Heart right ventricle (tissue), 16 donors: Measurements from ENCODE around the gene TCF15. TPM values are rescaled to one million over a fixed set of nuclear protein-coding genes. Genes with fewer than 3 reads are reported as not detected.

Experiments used
- ATAC-seq, 8 donors: fragments of 200-7000 bp; cut with Tn5 transposase; one replicate each; pipeline ENCODE4 v1.9.1; 2020; ENCODE audit warnings: mild to moderate bottlenecking in 8 of 8, moderate library complexity in 8 of 8, moderate number of reproducible peaks in 1 of 8
- DNase-seq, 2 donors: peaks; one replicate each; pipeline ENCODE4 v3.0.0-alpha.2; 2020
- H3K27ac ChIP-seq, 10 donors: fragments of 200-600 bp; sonication (generic) in 2 of 10; one replicate each; pipeline versions ENCODE4 v1.5.0 to v1.8.0; 2020 to 2022; ENCODE audit warnings: mild to moderate bottlenecking in 3 of 10
- H3K27me3 ChIP-seq, 7 donors: fragments of 200-600 bp; one replicate each; pipeline ENCODE4 v1.8.0; 2021 to 2022; ENCODE audit warnings: mild to moderate bottlenecking in 2 of 7
- H3K36me3 ChIP-seq, 9 donors: fragments of 200-600 bp; sonication (generic) in 1 of 9; one replicate each; pipeline versions ENCODE4 v1.5.0 to v1.8.0; 2020 to 2022; ENCODE audit warnings: mild to moderate bottlenecking in 2 of 9
- H3K4me1 ChIP-seq, 9 donors: fragments of 200-600 bp; sonication (generic) in 1 of 9; one replicate each; pipeline versions ENCODE4 v1.5.0 to v1.8.0; 2020 to 2022; ENCODE audit warnings: mild to moderate bottlenecking in 4 of 9
- H3K4me3 ChIP-seq, 10 donors: fragments of 200-600 bp; sonication (generic) in 2 of 10; one replicate each; pipeline versions ENCODE4 v1.5.0 to v1.8.0; 2020 to 2022; ENCODE audit warnings: mild to moderate bottlenecking in 7 of 10, moderate library complexity in 2 of 10
- H3K9me3 ChIP-seq, 11 donors: fragments of 200-600 bp in 10 of 11; sonication (generic) in 2 of 11; one replicate each; pipeline versions ENCODE4 v1.5.0 to v1.8.0; 2013 to 2022; ENCODE audit warnings: mild to moderate bottlenecking in 2 of 11, control low read depth in 1 of 11, moderate library complexity in 1 of 11
- WGBS, 2 donors: extraction: QIAGEN DNeasy Blood & Tissue Kit; methylation state at CpG; one replicate each; pipeline ENCODE4 v1.1.7; 2013; ENCODE audit warnings: inconsistent platforms in 1 of 2; 5-methylcytosine and 5-hydroxymethylcytosine counted together
- intact Hi-C, 10 donors: fragments of 100-400 bp; cut with DNase I; formaldehyde crosslinking; loops; one replicate each; pipeline versions ENCODE4 v1.11.1 to v1.14.2; 2022
- polyA plus RNA-seq, 2 donors: library from polyadenylated mRNA; stranded (reverse); fragments of 200-250 nt; gene quantifications; one replicate each; pipeline ENCODE4 v1.2.3, GENCODE V29; 2013
- total RNA-seq, 10 donors: library from RNA; stranded (reverse); fragmentation: NEBNext Ultra II Directional in 3 of 10; extraction: Animal tissue kit (Norgen Biotek cat#: 25700) in 3 of 10; gene quantifications; one replicate each; pipeline versions ENCODE4 v1.2.1 to v1.2.4, GENCODE V29; 2021 to 2023
- TF ChIP-seq, protein P1 (sequence below), 9 donors: fragments of 200-600 bp; sonication (generic) in 2 of 9; IDR thresholded peaks; one replicate each; pipeline versions ENCODE4 v1.5.0 to v1.8.0; 2021 to 2022; ENCODE audit warnings: antibody characterized with exemption in 9 of 9, mild to moderate bottlenecking in 5 of 9, moderate library complexity in 1 of 9
- donor health status: Arrhythmogenic right ventricular cardiomyopathy.
- donor health status: ischemic (EF 13 %, LVEDD 7.1; RV severe dilation, severe dysfunction).
- donor health status: healthy with polysubstance abuse.
- donor health status: DM: no; HTN: yes; CAD: no.
- donor health status: DM: no; HTN: no; CAD: no.
- donor health status: ischemic (EF 25% LVEDD 6.9; RV normal size, moderate dysfunction).
- donor health status: ischemic (EF 25% LVEDD 5.7; RV mildly dilated, moderate dysfunction).
- donor health status: healthy.
- donor health status: DM: yes; HTN: yes; CAD: no.
- donor health status: Ischemic cardiomyopathy.
- donor health status: ischemic (EF 35%, LVEDD 5.7; RV mildly dilated, moderate dysfunction).
- donor health status: nonischemic (EF 11% LVEDD 7.7; RV severe dilation, severe dysfunction).
- donor health status: DM: yes; HTN: yes; CAD: no.
- donor health status: PGD.
- donor health status: ischemic (EF 29% LVEDD 5.4; RV normal size, mild dysfunction).
- donor health status: nonischemic (EF 23%, LVEDD 6.1; RV moderate dilation, normal function).

TCF15 gene
- total and polyA plus RNA-seq, 12 donors: 4.6 to 41.0 (median 8.4) TPM

- Histone ChIP-seq H3K36me3 (peaks cover 0 to 35% (median 0%) of the 10 kb centered on the region in 9 donors), H3K27me3 (peaks cover 0 to 43% (median 3%) of the 10 kb centered on the region in 7 donors), H3K4me1 (peaks cover 33 to 78% (median 52%) of the 10 kb centered on the region in 9 donors), H3K9me3 (no peaks in the 10 kb centered on the region), H3K4me3 (peak overlapping the region; percentile 56 to 77 (median 64)), H3K27ac (peak overlapping the region; percentile 76 to 94 (median 89))
- 63 to 72% methylated on average over 6 of the region's 6 CpGs for WGBS, 2 donors
- intact Hi-C loops: loop anchor here in 3 of 10 donors (5.0 kb wide), 1 partner anchor 35 kb away; no protein-coding TSS in a partner anchor
- DNase-seq (peak; percentile 46 to 54), ATAC-seq (peak in 3 of 8 donors; percentile 2 to 5 (median 5))
- TF ChIP-seq, protein P1, sequence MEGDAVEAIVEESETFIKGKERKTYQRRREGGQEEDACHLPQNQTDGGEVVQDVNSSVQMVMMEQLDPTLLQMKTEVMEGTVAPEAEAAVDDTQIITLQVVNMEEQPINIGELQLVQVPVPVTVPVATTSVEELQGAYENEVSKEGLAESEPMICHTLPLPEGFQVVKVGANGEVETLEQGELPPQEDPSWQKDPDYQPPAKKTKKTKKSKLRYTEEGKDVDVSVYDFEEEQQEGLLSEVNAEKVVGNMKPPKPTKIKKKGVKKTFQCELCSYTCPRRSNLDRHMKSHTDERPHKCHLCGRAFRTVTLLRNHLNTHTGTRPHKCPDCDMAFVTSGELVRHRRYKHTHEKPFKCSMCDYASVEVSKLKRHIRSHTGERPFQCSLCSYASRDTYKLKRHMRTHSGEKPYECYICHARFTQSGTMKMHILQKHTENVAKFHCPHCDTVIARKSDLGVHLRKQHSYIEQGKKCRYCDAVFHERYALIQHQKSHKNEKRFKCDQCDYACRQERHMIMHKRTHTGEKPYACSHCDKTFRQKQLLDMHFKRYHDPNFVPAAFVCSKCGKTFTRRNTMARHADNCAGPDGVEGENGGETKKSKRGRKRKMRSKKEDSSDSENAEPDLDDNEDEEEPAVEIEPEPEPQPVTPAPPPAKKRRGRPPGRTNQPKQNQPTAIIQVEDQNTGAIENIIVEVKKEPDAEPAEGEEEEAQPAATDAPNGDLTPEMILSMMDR (IDR thresholded peaks at IDR 0.05): no peak
These were observed 2.6 kb downstream of the TCF15 start for GRCh38 chr20:607476-607875.

DNA sequence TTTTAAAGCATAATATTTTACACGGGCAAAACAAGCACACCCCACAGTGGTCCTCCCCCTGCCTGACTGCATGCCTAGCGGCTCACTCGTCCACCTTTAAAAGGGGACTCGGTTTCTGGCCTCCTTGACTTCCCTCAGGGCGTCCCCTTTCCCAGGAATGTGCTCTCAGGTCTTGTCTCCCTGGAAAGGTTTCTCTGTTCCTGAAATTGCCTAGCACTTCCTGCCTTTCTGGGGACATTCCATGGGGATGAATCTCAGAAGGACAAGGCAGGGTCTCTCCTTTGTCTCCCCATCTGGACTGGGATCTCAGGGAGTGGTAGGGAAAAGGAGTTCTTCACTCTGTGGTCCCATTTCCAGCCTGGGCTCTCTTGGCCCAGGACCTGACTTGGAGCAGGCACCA lies 4.9 kb downstream of the TCF15 start:
- Histone ChIP-seq H3K27ac (peak overlapping the region; percentile 79 to 96 (median 90)), H3K4me1 (peaks cover 42 to 83% (median 66%) of the 10 kb centered on the region in 9 donors), H3K4me3 (peak overlapping the region in 8 of 10 donors; percentile 61 to 77 (median 66)), H3K9me3 (no peaks in the 10 kb centered on the region), H3K27me3 (peaks cover 0 to 20% (median 0%) of the 10 kb centered on the region in 7 donors), H3K36me3 (peaks cover 0 to 35% (median 0%) of the 10 kb centered on the region in 9 donors)
- intact Hi-C loops: loop anchor here in 3 of 10 donors (2.0 to 5.0 kb wide), 2 partner anchors 33 to 40 kb away; no protein-coding TSS in a partner anchor
- no peak for DNase-seq
- peak in 1 of 8 donors; percentile 5 for ATAC-seq
- WGBS, 2 donors: 60 to 63% methylated on average over 5 of the region's 5 CpGs
- TF ChIP-seq, protein P1 (IDR thresholded peaks at IDR 0.05): no peak

- TF ChIP-seq, protein P1 (IDR thresholded peaks at IDR 0.05): no peak
- Histone ChIP-seq H3K27me3 (peaks cover 0 to 3% (median 0%) of the 10 kb centered on the region in 7 donors), H3K9me3 (no peaks in the 10 kb centered on the region), H3K27ac (peak overlapping the region; percentile 79 to 96 (median 90)), H3K36me3 (peaks cover 0 to 26% (median 0%) of the 10 kb centered on the region in 9 donors), H3K4me3 (peak overlapping the region in 2 of 10 donors; percentile 20 to 26), H3K4me1 (peaks cover 42 to 98% (median 67%) of the 10 kb centered on the region in 9 donors)
- peak in 6 of 8 donors; percentile 26 to 41 (median 29) for ATAC-seq
- intact Hi-C loops: loop anchor here in 3 of 10 donors (2.0 to 5.0 kb wide), 4 partner anchors 30 to 42 kb away; no protein-coding TSS in a partner anchor
- peak in 1 of 2 donors; percentile 42 for DNase-seq
- WGBS, 2 donors: 30 to 43% methylated on average over 8 of the region's 8 CpGs
These were observed 6.9 kb downstream of the TCF15 start for GRCh38 chr20:603116-603640.

DNA sequence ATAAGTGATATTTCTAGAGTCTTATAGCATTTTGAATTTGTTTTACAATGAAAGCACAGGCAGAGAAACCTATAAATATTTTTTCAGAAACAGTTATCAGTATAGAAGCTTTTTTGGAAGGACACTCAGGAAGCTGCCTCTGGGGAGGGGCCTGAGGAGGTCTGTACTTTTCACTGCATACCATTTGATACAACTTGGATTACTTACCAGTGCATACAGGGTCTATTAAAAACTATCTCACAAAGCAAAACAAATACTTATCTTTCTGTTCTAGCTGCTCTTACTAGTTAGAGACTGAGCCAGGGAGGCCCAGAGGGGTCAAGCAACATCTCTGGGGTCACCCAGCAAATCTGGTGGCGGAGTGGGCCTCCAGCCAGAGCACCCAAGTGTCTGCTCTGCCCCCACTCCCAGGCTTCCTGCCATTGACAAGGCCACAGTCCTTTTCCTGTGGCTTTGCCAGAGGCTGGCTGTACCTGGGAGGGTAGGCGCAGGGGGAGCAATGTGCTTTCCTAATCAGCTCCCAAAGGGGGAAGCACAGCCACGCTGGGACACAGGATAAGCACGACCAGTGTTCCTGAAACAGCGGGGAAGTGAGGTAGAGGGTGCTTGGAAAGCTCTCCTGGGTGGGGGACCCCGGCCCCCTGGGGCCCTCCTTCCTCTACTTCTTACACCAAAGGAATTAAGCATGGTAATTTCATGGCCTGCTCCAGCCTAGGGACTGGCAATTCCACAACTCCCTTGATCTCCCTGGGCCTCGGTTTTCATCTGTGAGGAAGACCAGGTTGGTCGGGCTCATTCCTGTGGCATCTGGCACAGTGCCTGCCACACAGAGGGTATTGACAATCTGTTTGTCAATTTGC lies 7.8 kb downstream of the TCF15 start:
- peak overlapping the region in 2 of 10 donors; percentile 20 to 26 for H3K4me3 ChIP-seq
- H3K36me3 ChIP-seq: peaks cover 0 to 26% (median 0%) of the 10 kb centered on the region in 9 donors
- intact Hi-C loops: loop anchor here in 3 of 10 donors (2.0 to 5.0 kb wide), 4 partner anchors 30 to 42 kb away; no protein-coding TSS in a partner anchor
- TF ChIP-seq, protein P1 (IDR thresholded peaks at IDR 0.05): peak in 1 of 9 donors; percentile 24
- H3K4me1 ChIP-seq: peaks cover 42 to 97% (median 67%) of the 10 kb centered on the region in 9 donors
- no peaks in the 10 kb centered on the region for H3K27me3 ChIP-seq
- 22 to 50% methylated on average over 8 of the region's 8 CpGs for WGBS, 2 donors
- DNase-seq (peak; percentile 82 to 83), ATAC-seq (peak; percentile 74 to 88 (median 84))
- H3K27ac ChIP-seq: peak overlapping the region; percentile 79 to 96 (median 90)
- no peaks in the 10 kb centered on the region for H3K9me3 ChIP-seq
